WTC11 (cell line): ENCODE data around the gene SPO11.

Experiments used
- CREB1 ChIP-seq: sonication (generic); formaldehyde crosslinking; IDR thresholded peaks from 2 replicates; pipeline ENCODE4 v1.8.0; 2023; ENCODE audit warnings: mild to moderate bottlenecking, missing genetic modification reagents
- CTCF ChIP-seq: fragments of 200-600 bp; IDR thresholded peaks from 2 replicates; pipeline ENCODE4 v1.8.0; 2022; ENCODE audit warnings: antibody characterized with exemption
- EMX1 ChIP-seq: fragments of 250-450 bp; sonication (Bioruptor Pico); IDR thresholded peaks from 2 replicates; pipeline ENCODE4 v1.8.0; 2021; ENCODE audit warnings: mild to moderate bottlenecking

GRCh38 chr20:57325632-57326356 lies 3.8 kb upstream of the SPO11 start:
- TF ChIP-seq EMX1 (CRISPR knock-in tag): no peak
- TF ChIP-seq CTCF: no peak
- no peak for TF ChIP-seq CREB1
